Transverse colon (tissue), 4 donors: ENCODE results near the gene CEND1. TPM values are rescaled to one million over a fixed set of nuclear protein-coding genes. Genes with fewer than 3 reads are reported as not detected.

ENCODE experiments used
- DNase-seq: peaks from one replicate; pipeline ENCODE4 v3.0.0-alpha.2; 2019
- H3K27ac ChIP-seq, 4 donors: fragments of 200-600 bp; sonication (generic); 2 replicates each; pipeline ENCODE4 v1.5.1; 2016 to 2018; ENCODE audit warnings: inconsistent platforms in 4 of 4
- H3K27me3 ChIP-seq: fragments of 200-600 bp; sonication (generic); 2 replicates; pipeline ENCODE4 v1.5.1; 2017; ENCODE audit warnings: inconsistent platforms
- H3K36me3 ChIP-seq, 4 donors: fragments of 200-600 bp; sonication (generic); 2 replicates each; pipeline ENCODE4 v1.5.1; 2017 to 2019; ENCODE audit warnings: inconsistent platforms in 4 of 4
- H3K4me1 ChIP-seq, 4 donors: fragments of 200-600 bp; sonication (generic); 2 replicates each; pipeline ENCODE4 v1.5.1; 2017 to 2020; ENCODE audit warnings: inconsistent platforms in 4 of 4
- H3K4me3 ChIP-seq, 4 donors: fragments of 200-600 bp; sonication (generic); 1 replicate in 1 of 4; 2 replicates in 3 of 4; pipeline versions ENCODE4 v1.5.1 to v1.6.1; 2017 to 2019; ENCODE audit warnings: inconsistent platforms in 4 of 4
- H3K9me3 ChIP-seq, 2 donors: fragments of 200-600 bp; sonication (generic); 2 replicates each; pipeline ENCODE4 v1.5.1; 2017 to 2019; ENCODE audit warnings: inconsistent platforms in 2 of 2
- EP300 ChIP-seq: sonication (generic); formaldehyde crosslinking; IDR thresholded peaks from one replicate; pipeline ENCODE4 v1.6.1; 2017; ENCODE audit warnings: antibody characterized with exemption, low read depth
- POLR2A ChIP-seq: fragments of 450-650 bp; IDR thresholded peaks from one replicate; pipeline ENCODE4 v1.6.1; 2016; ENCODE audit warnings: antibody characterized with exemption, mild to moderate bottlenecking, moderate library complexity
- POLR2AphosphoS5 ChIP-seq, 3 donors: sonication (generic); formaldehyde crosslinking; IDR thresholded peaks; one replicate each; pipeline ENCODE4 v1.6.1; 2016; ENCODE audit warnings: antibody characterized with exemption in 3 of 3
- WGBS, 2 donors: methylation state at CpG; one replicate each; pipeline ENCODE4 v1.1.5; 2018; ENCODE audit warnings: low coverage in 1 of 2; 5-methylcytosine and 5-hydroxymethylcytosine counted together
- in situ Hi-C, 4 donors: fragments of 200-750 bp; cut with MboI; loops; one replicate each; pipeline versions ENCODE4 v1.15.0 to v1.15.1; 2017; ENCODE audit warnings: low sequenced_read_pairs in 3 of 4, low pct_ligation_motif_present in 1 of 4, low pct_unique_long_range_greater_than_20kb in 1 of 4
- intact Hi-C: fragments of 100-400 bp; cut with DNase I; formaldehyde crosslinking; loops from one replicate; pipeline ENCODE4 v1.15.1; 2023; ENCODE audit warnings: low total_unique reads
- total RNA-seq, 4 donors: library from RNA; depleted of rRNA; stranded (reverse); fragments of >200 nt; gene quantifications; one replicate each; pipeline ENCODE4 v1.1.0, GENCODE V29; 2016
- TF ChIP-seq, protein P1 (sequence below), 5 experiments: fragments of 200-600 bp in 3 of 5; fragments of 450-650 bp in 2 of 5; sonication (generic) in 3 of 5; IDR thresholded peaks; 1 replicate in 2 of 5; 2 replicates in 3 of 5; pipeline ENCODE4 v1.5.1; 2016 to 2017; ENCODE audit warnings: antibody characterized with exemption in 5 of 5, inconsistent platforms in 3 of 5, mild to moderate bottlenecking in 2 of 5, moderate library complexity in 1 of 5

CEND1 gene
- total RNA-seq, 4 donors from 2014 or later, result 0.79 to 1.2 TPM; not detected in 2

DNA sequence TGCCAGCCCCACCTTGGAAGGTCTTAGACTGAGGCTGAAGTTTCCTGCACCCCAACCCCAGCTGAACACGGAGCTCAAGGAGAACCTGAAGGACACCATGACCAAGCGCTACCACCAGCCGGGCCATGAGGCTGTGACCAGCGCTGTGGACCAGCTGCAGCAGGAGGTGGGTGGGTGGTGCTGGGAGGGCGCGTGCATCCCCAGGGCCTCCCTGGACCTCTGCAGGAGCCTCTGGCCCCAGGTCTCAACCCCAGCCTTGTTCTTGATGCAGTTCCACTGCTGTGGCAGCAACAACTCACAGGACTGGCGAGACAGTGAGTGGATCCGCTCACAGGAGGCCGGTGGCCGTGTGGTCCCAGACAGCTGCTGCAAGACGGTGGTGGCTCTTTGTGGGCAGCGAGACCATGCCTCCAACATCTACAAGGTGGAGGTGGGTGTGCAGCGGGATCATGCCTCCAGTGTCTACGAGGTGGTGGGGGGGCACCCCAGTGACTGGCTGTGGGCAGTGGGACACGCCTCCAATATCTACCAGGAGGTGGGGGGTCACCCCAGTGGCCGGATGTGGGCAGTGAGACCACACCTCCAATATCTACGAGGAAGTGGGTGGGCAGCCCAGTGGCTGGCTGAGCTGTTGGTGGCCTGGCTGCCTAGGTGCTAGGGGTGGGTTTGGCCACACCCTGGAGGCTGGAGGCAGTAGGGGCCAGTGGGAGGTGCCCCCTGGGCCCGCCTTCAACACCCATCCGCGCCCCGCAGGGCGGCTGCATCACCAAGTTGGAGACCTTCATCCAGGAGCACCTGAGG is 47.5 kb upstream of the CEND1 start:
- Histone ChIP-seq H3K27me3 (no peaks in the 10 kb centered on the region), H3K27ac (peak overlapping the region in 1 of 4 donors; percentile 91), H3K4me1 (peaks cover 30 to 80% (median 56%) of the 10 kb centered on the region in 4 donors), H3K36me3 (peaks cover 0 to 16% (median 6%) of the 10 kb centered on the region in 4 donors), H3K9me3 (no peaks in the 10 kb centered on the region), H3K4me3 (no peak overlapping the region)
- in situ Hi-C loops (no loop called here), intact Hi-C loops (no loop called here)
- 83 to 84% methylated on average over 8 to 17 of the region's 22 CpGs for WGBS, 2 donors
- DNase-seq, result no peak
- TF ChIP-seq, protein P1, sequence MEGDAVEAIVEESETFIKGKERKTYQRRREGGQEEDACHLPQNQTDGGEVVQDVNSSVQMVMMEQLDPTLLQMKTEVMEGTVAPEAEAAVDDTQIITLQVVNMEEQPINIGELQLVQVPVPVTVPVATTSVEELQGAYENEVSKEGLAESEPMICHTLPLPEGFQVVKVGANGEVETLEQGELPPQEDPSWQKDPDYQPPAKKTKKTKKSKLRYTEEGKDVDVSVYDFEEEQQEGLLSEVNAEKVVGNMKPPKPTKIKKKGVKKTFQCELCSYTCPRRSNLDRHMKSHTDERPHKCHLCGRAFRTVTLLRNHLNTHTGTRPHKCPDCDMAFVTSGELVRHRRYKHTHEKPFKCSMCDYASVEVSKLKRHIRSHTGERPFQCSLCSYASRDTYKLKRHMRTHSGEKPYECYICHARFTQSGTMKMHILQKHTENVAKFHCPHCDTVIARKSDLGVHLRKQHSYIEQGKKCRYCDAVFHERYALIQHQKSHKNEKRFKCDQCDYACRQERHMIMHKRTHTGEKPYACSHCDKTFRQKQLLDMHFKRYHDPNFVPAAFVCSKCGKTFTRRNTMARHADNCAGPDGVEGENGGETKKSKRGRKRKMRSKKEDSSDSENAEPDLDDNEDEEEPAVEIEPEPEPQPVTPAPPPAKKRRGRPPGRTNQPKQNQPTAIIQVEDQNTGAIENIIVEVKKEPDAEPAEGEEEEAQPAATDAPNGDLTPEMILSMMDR (IDR thresholded peaks at IDR 0.05), result no peak
- no peak for TF ChIP-seq POLR2A
- TF ChIP-seq EP300, result no peak
- no peak for TF ChIP-seq POLR2AphosphoS5 (IDR thresholded peaks at IDR 0.05)

DNA sequence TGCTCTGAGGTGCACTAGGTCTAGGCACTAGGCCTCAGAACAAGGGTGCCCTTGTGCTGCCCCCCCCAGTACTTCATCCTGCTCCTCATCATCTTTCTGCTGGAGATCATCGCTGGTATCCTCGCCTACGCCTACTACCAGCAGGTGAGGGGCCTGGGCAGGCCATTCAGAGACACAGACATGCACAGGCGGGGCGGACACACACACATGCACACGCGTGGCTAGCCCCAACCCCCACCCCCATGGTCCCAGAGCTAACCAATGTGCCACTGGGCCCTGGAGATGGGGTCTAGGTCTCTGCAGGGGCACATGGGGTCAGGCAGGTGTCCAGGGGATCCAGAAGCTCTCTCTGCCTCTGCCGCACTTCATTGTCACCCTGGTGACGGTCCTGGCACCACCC is 46.8 kb upstream of the CEND1 start:
- Histone ChIP-seq H3K9me3 (no peaks in the 10 kb centered on the region), H3K4me3 (no peak overlapping the region), H3K27ac (peak overlapping the region in 1 of 4 donors; percentile 91), H3K4me1 (peaks cover 33 to 83% (median 60%) of the 10 kb centered on the region in 4 donors), H3K27me3 (peaks cover 5% of the 10 kb centered on the region), H3K36me3 (peaks cover 0 to 16% (median 6%) of the 10 kb centered on the region in 4 donors)
- TF ChIP-seq EP300 (no peak), POLR2A (no peak), POLR2AphosphoS5 (IDR thresholded peaks at IDR 0.05) (no peak)
- TF ChIP-seq, protein P1 (IDR thresholded peaks at IDR 0.05), result no peak
- in situ Hi-C loops (no loop called here), intact Hi-C loops (no loop called here)
- whole genome bisulfite sequencing, 2 donors, result 79% methylated on average over 7 of the region's 9 CpGs; no CpG with 5 or more reads in 1 of the 2 donors
- DNase-seq, result no peak

DNA sequence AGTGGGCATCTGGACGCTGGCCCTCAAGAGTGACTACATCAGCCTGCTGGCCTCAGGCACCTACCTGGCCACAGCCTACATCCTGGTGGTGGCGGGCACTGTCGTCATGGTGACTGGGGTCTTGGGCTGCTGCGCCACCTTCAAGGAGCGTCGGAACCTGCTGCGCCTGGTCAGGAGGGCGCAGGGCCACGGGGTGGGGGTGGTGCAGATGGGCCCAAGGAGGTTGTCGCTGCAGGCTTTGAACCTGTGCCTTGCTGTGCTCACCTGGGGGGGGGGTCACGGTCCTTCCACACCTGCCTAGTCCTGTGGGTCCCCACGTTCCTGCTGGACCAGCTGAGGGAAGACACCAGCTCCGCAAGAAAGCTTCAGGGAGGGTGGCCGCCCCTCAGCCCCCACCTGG is 46.4 kb upstream of the CEND1 start:
- WGBS, 2 donors, result 80% methylated on average over 4 of the region's 14 CpGs; no CpG with 5 or more reads in 1 of the 2 donors
- Histone ChIP-seq H3K9me3 (no peaks in the 10 kb centered on the region), H3K4me1 (peaks cover 28 to 83% (median 56%) of the 10 kb centered on the region in 4 donors), H3K4me3 (no peak overlapping the region), H3K27me3 (peaks cover 9% of the 10 kb centered on the region), H3K27ac (peak overlapping the region in 2 of 4 donors; percentile 91 to 92), H3K36me3 (peaks cover 0 to 16% (median 6%) of the 10 kb centered on the region in 4 donors)
- DNase-seq, result no peak
- in situ Hi-C loops (no loop called here), intact Hi-C loops (no loop called here)
- TF ChIP-seq, protein P1 (IDR thresholded peaks at IDR 0.05), result no peak
- TF ChIP-seq POLR2AphosphoS5 (IDR thresholded peaks at IDR 0.05) (no peak), EP300 (no peak), POLR2A (no peak)

DNA sequence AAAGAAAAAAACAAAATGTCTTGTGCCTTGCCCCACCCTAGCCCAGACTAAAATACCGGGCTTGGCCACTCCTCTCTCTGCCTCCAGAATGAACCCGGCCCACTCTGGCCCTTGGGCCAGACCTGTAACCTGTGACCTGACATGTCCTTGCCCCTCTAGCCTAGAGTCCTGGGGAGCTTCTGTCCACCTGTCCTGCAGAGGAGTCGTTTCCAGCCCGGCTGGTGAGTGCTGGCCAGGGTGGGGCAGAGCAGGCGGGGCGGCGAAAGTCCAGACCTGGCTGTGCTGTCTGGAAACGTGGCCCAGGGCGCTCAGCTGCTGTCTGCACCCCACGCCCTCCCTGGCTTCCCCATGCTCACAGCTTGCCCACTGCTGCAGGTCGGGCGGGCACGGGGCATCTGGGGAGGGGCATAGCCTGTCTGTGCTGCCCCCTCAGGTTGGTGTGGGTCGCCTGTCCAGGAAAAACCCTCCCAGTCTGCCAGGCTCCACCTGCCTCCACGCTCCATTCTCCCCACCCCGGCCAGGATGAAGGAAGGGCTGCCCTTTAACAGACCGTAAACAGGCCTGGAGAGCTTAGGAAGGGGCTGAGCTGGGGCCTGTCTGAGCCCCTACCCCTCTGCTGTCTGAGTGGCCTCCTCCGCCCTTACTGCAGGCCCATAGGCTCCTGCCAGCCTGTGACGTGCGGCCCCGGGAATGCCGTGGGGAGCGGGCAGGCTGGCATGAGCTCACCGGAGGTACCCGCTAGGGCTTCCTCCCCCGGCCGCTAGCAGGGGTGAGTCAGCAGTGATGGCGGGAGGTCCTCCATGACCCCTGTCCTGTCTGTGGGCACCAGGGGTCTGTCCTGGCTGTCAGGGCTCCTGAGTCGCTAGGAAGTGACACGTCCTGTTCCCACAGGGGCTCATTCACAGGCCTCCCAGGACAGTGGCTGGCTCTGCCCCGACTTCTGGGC is 44.8 kb upstream of the CEND1 start:
- Histone ChIP-seq H3K4me3 (peak overlapping the region in 3 of 4 donors; percentile 54 to 86 (median 65)), H3K27me3 (peaks cover 25% of the 10 kb centered on the region), H3K36me3 (peaks cover 0 to 13% (median 4%) of the 10 kb centered on the region in 4 donors), H3K9me3 (no peaks in the 10 kb centered on the region), H3K4me1 (peaks cover 32 to 83% (median 64%) of the 10 kb centered on the region in 4 donors), H3K27ac (peak overlapping the region; percentile 88 to 95 (median 92))
- intact Hi-C loops, result no loop called here
- TF ChIP-seq POLR2AphosphoS5 (IDR thresholded peaks at IDR 0.05) (peak; percentile 53 to 68 (median 65)), EP300 (no peak), POLR2A (peak; percentile 54)
- TF ChIP-seq, protein P1 (IDR thresholded peaks at IDR 0.05), result peak in 1 of 5 experiments; percentile 25
- WGBS, 2 donors, result 28 to 50% methylated on average over 2 to 28 of the region's 31 CpGs
- DNase-seq, result peak; percentile 86
- in situ Hi-C loops, result no loop called here
